Measurements from ENCODE around the gene TM9SF3.

The TM9SF3 gene

GRCh38 chr10:96586419-96587263, at the start of gene TM9SF3:
Gene TM9SF3 (minus strand): TSS chr10:96587012. CDS start chr10:96586835, 177 bp downstream.
- DNase-seq = peak; percentile 94

GRCh38 chr10:96636551-96636950, 49.7 kb upstream of the TM9SF3 start:
- no peak for DNase-seq

GRCh38 chr10:96632974-96633710, 46.3 kb upstream of the TM9SF3 start:
- no peak for DNase-seq

- no peak for DNase-seq
Measured at GRCh38 chr10:96627292-96627691, 40.5 kb upstream of the TM9SF3 start.

GRCh38 chr10:96626795-96627194, 40.0 kb upstream of the TM9SF3 start:
- DNase-seq = no peak

- no peak for DNase-seq
Measured at GRCh38 chr10:96625173-96625572, 38.4 kb upstream of the TM9SF3 start.

GRCh38 chr10:96622013-96622787, 35.4 kb upstream of the TM9SF3 start:
- DNase-seq = no peak

- DNase-seq = no peak
Measured at GRCh38 chr10:96619796-96620773, 33.3 kb upstream of the TM9SF3 start.

- no peak for DNase-seq
Measured at GRCh38 chr10:96619120-96619519, 32.3 kb upstream of the TM9SF3 start.

GRCh38 chr10:96618653-96619052, 31.8 kb upstream of the TM9SF3 start:
- no peak for DNase-seq

GRCh38 chr10:96616961-96617360, 30.1 kb upstream of the TM9SF3 start:
- DNase-seq = no peak

GRCh38 chr10:96614515-96614914, 27.7 kb upstream of the TM9SF3 start:
- no peak for DNase-seq

- DNase-seq = no peak
Measured at GRCh38 chr10:96613576-96613975, 26.8 kb upstream of the TM9SF3 start.

GRCh38 chr10:96612055-96612830, 25.4 kb upstream of the TM9SF3 start:
- no peak for DNase-seq

GRCh38 chr10:96610817-96611216, 24.0 kb upstream of the TM9SF3 start:
- DNase-seq = no peak

- no peak for DNase-seq
Measured at GRCh38 chr10:96609510-96609909, 22.7 kb upstream of the TM9SF3 start.

- no peak for DNase-seq
Measured at GRCh38 chr10:96608805-96609204, 22.0 kb upstream of the TM9SF3 start.

- DNase-seq = no peak
Measured at GRCh38 chr10:96608262-96608661, 21.4 kb upstream of the TM9SF3 start.

GRCh38 chr10:96606946-96607345, 20.1 kb upstream of the TM9SF3 start:
- no peak for DNase-seq

GRCh38 chr10:96606216-96606615, 19.4 kb upstream of the TM9SF3 start:
- no peak for DNase-seq

- no peak for DNase-seq
Measured at GRCh38 chr10:96600337-96600736, 13.5 kb upstream of the TM9SF3 start.

Measured in stimulated activated CD4-positive, alpha-beta T cell treated with anti-CD3 and anti-CD28 coated beads, Interleukin-2, amount 100 ng/mL, for 24 hours (primary cell).